Measurements from ENCODE around the gene RINL.

DNA sequence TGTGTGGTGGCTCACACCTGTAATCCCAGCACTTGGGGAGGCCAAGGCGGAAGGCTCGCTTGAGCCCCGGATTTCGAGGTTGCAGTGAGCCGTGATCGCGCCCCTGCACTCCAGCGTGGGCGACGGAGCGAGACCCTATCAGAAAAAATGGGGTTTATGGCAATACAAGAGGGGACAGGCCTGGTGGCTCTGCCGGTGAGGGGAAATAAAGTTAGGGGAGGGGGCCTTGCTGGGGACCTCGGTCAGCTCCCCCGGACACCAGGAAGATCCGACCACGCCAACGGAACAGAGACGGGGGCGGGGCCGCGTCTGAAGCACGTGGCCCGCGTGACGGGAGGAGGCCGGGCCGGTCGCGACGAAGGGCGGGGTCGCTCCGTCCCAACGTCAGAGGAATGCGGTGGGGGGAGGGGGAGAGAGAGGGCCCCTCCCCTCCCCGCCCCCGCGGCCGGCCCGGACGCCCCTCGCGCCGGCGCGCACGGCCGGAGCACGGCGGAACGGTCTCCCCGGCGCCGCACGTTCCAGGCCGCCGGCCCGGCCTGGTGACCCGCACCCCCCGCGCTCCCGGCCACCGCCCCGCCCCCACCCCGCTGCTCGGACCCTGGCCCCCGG, 26.3 kb downstream of the RINL start:
- TF ChIP-seq, protein P1, sequence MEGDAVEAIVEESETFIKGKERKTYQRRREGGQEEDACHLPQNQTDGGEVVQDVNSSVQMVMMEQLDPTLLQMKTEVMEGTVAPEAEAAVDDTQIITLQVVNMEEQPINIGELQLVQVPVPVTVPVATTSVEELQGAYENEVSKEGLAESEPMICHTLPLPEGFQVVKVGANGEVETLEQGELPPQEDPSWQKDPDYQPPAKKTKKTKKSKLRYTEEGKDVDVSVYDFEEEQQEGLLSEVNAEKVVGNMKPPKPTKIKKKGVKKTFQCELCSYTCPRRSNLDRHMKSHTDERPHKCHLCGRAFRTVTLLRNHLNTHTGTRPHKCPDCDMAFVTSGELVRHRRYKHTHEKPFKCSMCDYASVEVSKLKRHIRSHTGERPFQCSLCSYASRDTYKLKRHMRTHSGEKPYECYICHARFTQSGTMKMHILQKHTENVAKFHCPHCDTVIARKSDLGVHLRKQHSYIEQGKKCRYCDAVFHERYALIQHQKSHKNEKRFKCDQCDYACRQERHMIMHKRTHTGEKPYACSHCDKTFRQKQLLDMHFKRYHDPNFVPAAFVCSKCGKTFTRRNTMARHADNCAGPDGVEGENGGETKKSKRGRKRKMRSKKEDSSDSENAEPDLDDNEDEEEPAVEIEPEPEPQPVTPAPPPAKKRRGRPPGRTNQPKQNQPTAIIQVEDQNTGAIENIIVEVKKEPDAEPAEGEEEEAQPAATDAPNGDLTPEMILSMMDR (IDR thresholded peaks at IDR 0.05; ENCODE audit: poor library complexity, severe bottlenecking) = no peak
- TF ChIP-seq REST (IDR thresholded peaks at IDR 0.05; ENCODE audit: borderline replicate concordance) = no peak
- no peak for TF ChIP-seq EP300 (conservative IDR thresholded peaks at IDR 0.05; ENCODE audit: poor library complexity, severe bottlenecking)

Data from neural cell (in vitro differentiated cells).